Heart left ventricle (tissue), 16 donors: ENCODE data around the gene TYR. TPM values are rescaled to one million over a fixed set of nuclear protein-coding genes. Genes with fewer than 3 reads are reported as not detected.
"Not testable (repeated sequence)": the region's sequence is repeated elsewhere in the genome, so short reads cannot be mapped to it uniquely, and the experiment has no call there.

Source experiments
- ATAC-seq, 4 donors: fragments of 200-7000 bp; cut with Tn5 transposase; one replicate each; pipeline ENCODE4 v1.9.1; 2020 to 2022; ENCODE audit warnings: moderate library complexity in 4 of 4, mild to moderate bottlenecking in 3 of 4, moderate number of reproducible peaks in 1 of 4
- DNase-seq, 5 donors: peaks; one replicate each; pipeline ENCODE4 v3.0.0-alpha.2; 2020
- H3K27ac ChIP-seq, 12 donors: fragments of 200-600 bp; sonication (generic) in 4 of 12; one replicate each; pipeline versions ENCODE4 v1.5.0 to v1.8.0; 2016 to 2022; ENCODE audit warnings: mild to moderate bottlenecking in 2 of 12
- H3K27me3 ChIP-seq, 9 donors: fragments of 200-600 bp; sonication (generic) in 2 of 9; one replicate each; pipeline versions ENCODE4 v1.5.1 to v1.8.0; 2016 to 2022; ENCODE audit warnings: mild to moderate bottlenecking in 3 of 9
- H3K36me3 ChIP-seq, 9 donors: fragments of 200-600 bp; sonication (generic) in 2 of 9; one replicate each; pipeline versions ENCODE4 v1.5.0 to v1.8.0; 2018 to 2022; ENCODE audit warnings: mild to moderate bottlenecking in 2 of 9
- H3K4me1 ChIP-seq, 12 donors: fragments of 200-600 bp; sonication (generic) in 4 of 12; one replicate each; pipeline versions ENCODE4 v1.5.0 to v1.8.0; 2016 to 2022; ENCODE audit warnings: mild to moderate bottlenecking in 3 of 12
- H3K4me3 ChIP-seq, 12 donors: fragments of 200-600 bp; sonication (generic) in 4 of 12; one replicate each; pipeline versions ENCODE4 v1.5.0 to v1.8.0; 2017 to 2022; ENCODE audit warnings: mild to moderate bottlenecking in 9 of 12, moderate library complexity in 4 of 12
- H3K9me3 ChIP-seq, 12 donors: fragments of 200-600 bp; sonication (generic) in 4 of 12; one replicate each; pipeline versions ENCODE4 v1.5.0 to v1.8.0; 2016 to 2022; ENCODE audit warnings: mild to moderate bottlenecking in 1 of 12
- CTCF ChIP-seq, 12 donors: fragments of 200-600 bp; sonication (generic) in 4 of 12; IDR thresholded peaks; one replicate each; pipeline versions ENCODE4 v1.5.0 to v1.8.0; 2018 to 2022; ENCODE audit warnings: antibody characterized with exemption in 12 of 12, mild to moderate bottlenecking in 5 of 12
- POLR2A ChIP-seq, 2 donors: fragments of 450-650 bp; IDR thresholded peaks; one replicate each; pipeline ENCODE4 v1.6.1; 2017; ENCODE audit warnings: antibody characterized with exemption in 2 of 2, mild to moderate bottlenecking in 2 of 2, moderate library complexity in 2 of 2
- WGBS, 4 donors: extraction: QIAGEN DNeasy Blood & Tissue Kit in 2 of 4; methylation state at CpG; one replicate each; pipeline versions ENCODE4 v1.1.5 to v1.1.7; 2013 to 2018; 5-methylcytosine and 5-hydroxymethylcytosine counted together
- intact Hi-C, 10 donors: fragments of 100-400 bp; cut with DNase I; formaldehyde crosslinking; loops; one replicate each; pipeline versions ENCODE4 v1.11.1 to v1.14.2; 2022
- polyA plus RNA-seq, 2 donors: library from polyadenylated mRNA; stranded (reverse); fragments of 200-250 nt; gene quantifications; one replicate each; pipeline ENCODE4 v1.2.3, GENCODE V29; 2013
- total RNA-seq, 9 donors: library from RNA; depleted of rRNA in 2 of 9; stranded (reverse); fragments of >200 nt in 2 of 9; fragmentation: NEBNext Ultra II Directional in 3 of 9; extraction: Animal tissue kit (Norgen Biotek cat#: 25700) in 3 of 9; gene quantifications; one replicate each; pipeline versions ENCODE4 v1.1.0 to v1.2.4, GENCODE V29; 2016 to 2023
- donor health status: ischemic (EF 13 %, LVEDD 7.1; RV severe dilation, severe dysfunction).
- donor health status: healthy with polysubstance abuse.
- donor health status: DM: no; HTN: yes; CAD: no.
- donor health status: DM: no; HTN: no; CAD: no.
- donor health status: ischemic (EF 25% LVEDD 6.9; RV normal size, moderate dysfunction).
- donor health status: ischemic (EF 25% LVEDD 5.7; RV mildly dilated, moderate dysfunction).
- donor health status: healthy.
- donor health status: DM: yes; HTN: yes; CAD: no.
- donor health status: ischemic (EF 35%, LVEDD 5.7; RV mildly dilated, moderate dysfunction).
- donor health status: nonischemic (EF 11% LVEDD 7.7; RV severe dilation, severe dysfunction).
- donor health status: DM: yes; HTN: yes; CAD: no.
- donor health status: PGD.
- donor health status: ischemic (EF 29% LVEDD 5.4; RV normal size, mild dysfunction).
- donor health status: nonischemic (EF 23%, LVEDD 6.1; RV moderate dilation, normal function).

The TYR gene
- total and polyA plus RNA-seq, 11 donors, result not detected

GRCh38 chr11:89293965-89294679 lies 116.4 kb downstream of the TYR start:
- 42 to 48% (median 45%) methylated on average over 18 of the region's 18 CpGs for WGBS, 4 donors
- DNase-seq (peak in 1 of 5 donors; percentile 4), ATAC-seq (peak in 1 of 4 donors; percentile 39)
- H3K4me3 ChIP-seq, result peak overlapping the region in 7 of 12 donors; percentile 9 to 46 (median 30)
- H3K27me3 ChIP-seq, result no peaks in the 10 kb centered on the region
- H3K36me3 ChIP-seq, result no peaks in the 10 kb centered on the region
- H3K9me3 ChIP-seq, result no peaks in the 10 kb centered on the region
- H3K4me1 ChIP-seq, result no peaks in the 10 kb centered on the region
- TF ChIP-seq POLR2A (IDR thresholded peaks at IDR 0.05), result no peak
- TF ChIP-seq CTCF (IDR thresholded peaks at IDR 0.05), result no peak
- intact Hi-C loops, result no loop called here
- H3K27ac ChIP-seq, result no peak overlapping the region

GRCh38 chr11:89295023-89295422 lies 117.3 kb downstream of the TYR start:
- DNase-seq, H3K4me3 ChIP-seq, ATAC-seq, H3K9me3 ChIP-seq, H3K36me3 ChIP-seq, H3K4me1 ChIP-seq, H3K27me3 ChIP-seq, intact Hi-C loops, H3K27ac ChIP-seq: not testable (repeated sequence)
- 94 to 97% (median 95%) methylated on average over 7 of the region's 7 CpGs for WGBS, 4 donors

- ATAC-seq, H3K27ac ChIP-seq, H3K27me3 ChIP-seq, H3K36me3 ChIP-seq, DNase-seq, intact Hi-C loops, H3K9me3 ChIP-seq, H3K4me3 ChIP-seq, H3K4me1 ChIP-seq: not testable (repeated sequence)
- WGBS, 4 donors, result 43 to 52% (median 51%) methylated on average over 1 of the region's 1 CpG
Observed at GRCh38 chr11:89303029-89303428, 125.4 kb downstream of the TYR start.

- ATAC-seq, H3K4me1 ChIP-seq, H3K27ac ChIP-seq, H3K4me3 ChIP-seq, intact Hi-C loops, DNase-seq, H3K36me3 ChIP-seq, H3K27me3 ChIP-seq, H3K9me3 ChIP-seq: not testable (repeated sequence)
- 85 to 96% (median 90%) methylated on average over 1 of the region's 1 CpG for WGBS, 4 donors
Observed at GRCh38 chr11:89308272-89308671, 130.6 kb downstream of the TYR start.

GRCh38 chr11:89309321-89309985 lies 131.8 kb downstream of the TYR start:
- H3K36me3 ChIP-seq, ATAC-seq, H3K4me1 ChIP-seq, H3K27ac ChIP-seq, DNase-seq, intact Hi-C loops, H3K27me3 ChIP-seq, H3K9me3 ChIP-seq, H3K4me3 ChIP-seq: not testable (repeated sequence)
- WGBS, 4 donors, result 86 to 93% (median 92%) methylated on average over 3 of the region's 3 CpGs

- DNase-seq, H3K9me3 ChIP-seq, ATAC-seq, H3K4me1 ChIP-seq, H3K4me3 ChIP-seq, H3K27me3 ChIP-seq, intact Hi-C loops, H3K36me3 ChIP-seq, H3K27ac ChIP-seq: not testable (repeated sequence)
- 59 to 66% (median 63%) methylated on average over 3 of the region's 3 CpGs for WGBS, 4 donors
Observed at GRCh38 chr11:89310607-89311006, 132.9 kb downstream of the TYR start.
